ENCODE results near the gene CAPN12.

DNA sequence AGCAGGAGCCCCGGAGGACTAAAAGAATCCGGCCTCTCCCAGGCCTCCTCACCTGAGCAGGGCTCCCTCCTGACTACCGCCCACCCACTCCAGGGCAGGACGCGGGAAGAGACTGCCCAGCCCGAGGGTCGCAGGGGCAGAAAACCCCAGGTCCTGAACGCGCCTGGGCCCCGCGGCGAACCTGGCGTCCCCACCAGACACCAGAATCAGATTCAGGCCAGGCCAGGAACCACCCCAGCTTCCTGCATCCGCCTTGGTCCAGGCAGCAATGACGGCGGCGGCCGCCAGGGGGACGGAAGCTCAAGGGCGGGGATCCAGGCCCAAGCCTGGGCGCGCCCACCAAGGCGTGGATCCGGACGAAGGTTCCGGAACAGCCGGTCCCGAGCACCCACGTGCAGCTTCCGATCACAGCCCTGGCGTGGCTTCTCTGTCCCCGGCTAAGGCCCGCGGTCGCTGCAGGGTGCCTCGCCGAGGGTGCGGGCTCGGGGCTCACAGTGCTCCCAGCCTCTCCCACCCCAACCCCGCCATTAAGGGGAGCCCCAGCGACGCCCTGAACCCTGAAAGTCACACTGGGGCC lies 25.4 kb upstream of the CAPN12 start:
- TF ChIP-seq, protein P1, sequence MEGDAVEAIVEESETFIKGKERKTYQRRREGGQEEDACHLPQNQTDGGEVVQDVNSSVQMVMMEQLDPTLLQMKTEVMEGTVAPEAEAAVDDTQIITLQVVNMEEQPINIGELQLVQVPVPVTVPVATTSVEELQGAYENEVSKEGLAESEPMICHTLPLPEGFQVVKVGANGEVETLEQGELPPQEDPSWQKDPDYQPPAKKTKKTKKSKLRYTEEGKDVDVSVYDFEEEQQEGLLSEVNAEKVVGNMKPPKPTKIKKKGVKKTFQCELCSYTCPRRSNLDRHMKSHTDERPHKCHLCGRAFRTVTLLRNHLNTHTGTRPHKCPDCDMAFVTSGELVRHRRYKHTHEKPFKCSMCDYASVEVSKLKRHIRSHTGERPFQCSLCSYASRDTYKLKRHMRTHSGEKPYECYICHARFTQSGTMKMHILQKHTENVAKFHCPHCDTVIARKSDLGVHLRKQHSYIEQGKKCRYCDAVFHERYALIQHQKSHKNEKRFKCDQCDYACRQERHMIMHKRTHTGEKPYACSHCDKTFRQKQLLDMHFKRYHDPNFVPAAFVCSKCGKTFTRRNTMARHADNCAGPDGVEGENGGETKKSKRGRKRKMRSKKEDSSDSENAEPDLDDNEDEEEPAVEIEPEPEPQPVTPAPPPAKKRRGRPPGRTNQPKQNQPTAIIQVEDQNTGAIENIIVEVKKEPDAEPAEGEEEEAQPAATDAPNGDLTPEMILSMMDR (IDR thresholded peaks at IDR 0.05) = peak; percentile 92 to 97
- TF ChIP-seq POLR2A (IDR thresholded peaks at IDR 0.05) (no peak), EP300 (IDR thresholded peaks at IDR 0.05) (no peak)
